HEK293T (cell line): ENCODE measurements around the gene DUSP9.
"Not testable (repeated sequence)": the region's sequence is repeated elsewhere in the genome, so short reads cannot be mapped to it uniquely, and the experiment has no call there.

ENCODE experiments used
- CTCF ChIA-PET: fragments of 350-600 bp; formaldehyde crosslinking; extraction: SDS; loops from one replicate; lab custom pipeline; 2021; ENCODE audit warnings: antibody characterized with exemption, inconsistent platforms; lab: Yijun Ruan, JAX
- POLR2A ChIA-PET: fragments of 350-600 bp; formaldehyde crosslinking; extraction: SDS; loops from one replicate; lab custom pipeline; 2020; ENCODE audit warnings: antibody characterized with exemption, inconsistent platforms; lab: Yijun Ruan, JAX
- DNase-seq: peaks from one replicate; pipeline ENCODE4 v3.0.0; 2012; ENCODE audit warnings: mixed read lengths; ENCODE audit errors: extremely low spot score
- ARNT ChIP-seq: fragments of 450-650 bp; IDR thresholded peaks from 2 replicates; pipeline ENCODE4 v1.6.1; 2017; ENCODE audit warnings: mild to moderate bottlenecking
- BHLHE40 ChIP-seq: fragments of 450-650 bp; IDR thresholded peaks from 2 replicates; pipeline ENCODE4 v1.6.1; 2016; ENCODE audit warnings: mild to moderate bottlenecking, moderate library complexity, borderline replicate concordance
- CTBP1 ChIP-seq: fragments of 450-650 bp; IDR thresholded peaks from 2 replicates; pipeline ENCODE4 v1.6.1; 2016; ENCODE audit warnings: borderline replicate concordance
- ELF4 ChIP-seq: fragments of 450-650 bp; IDR thresholded peaks from 2 replicates; pipeline ENCODE4 v1.6.1; 2017; ENCODE audit warnings: antibody characterized with exemption
- FOXA1 ChIP-seq: fragments of 450-650 bp; IDR thresholded peaks from 2 replicates; pipeline ENCODE4 v1.6.1; 2016; ENCODE audit warnings: mild to moderate bottlenecking
- FOXK2 ChIP-seq: fragments of 450-650 bp; IDR thresholded peaks from 2 replicates; pipeline ENCODE4 v1.6.1; 2016; ENCODE audit warnings: mild to moderate bottlenecking
- FOXM1 ChIP-seq: fragments of 450-650 bp; IDR thresholded peaks from 2 replicates; pipeline ENCODE4 v1.6.1; 2017; ENCODE audit warnings: mild to moderate bottlenecking, borderline replicate concordance
- HDGF ChIP-seq: fragments of 450-650 bp; IDR thresholded peaks from 2 replicates; pipeline ENCODE4 v1.6.1; 2017; ENCODE audit warnings: antibody characterized with exemption, borderline replicate concordance
- L3MBTL2 ChIP-seq: fragments of 450-650 bp; conservative IDR thresholded peaks from 2 replicates; pipeline ENCODE4 v1.6.1; 2016; ENCODE audit warnings: mild to moderate bottlenecking
- LEF1 ChIP-seq: fragments of 450-650 bp; IDR thresholded peaks from 2 replicates; pipeline ENCODE4 v1.6.1; 2017; ENCODE audit warnings: mild to moderate bottlenecking, borderline replicate concordance
- NFRKB ChIP-seq: fragments of 450-650 bp; IDR thresholded peaks from 2 replicates; pipeline ENCODE4 v1.6.1; 2016; ENCODE audit warnings: mild to moderate bottlenecking, moderate library complexity
- PKNOX1 ChIP-seq: fragments of 450-650 bp; IDR thresholded peaks from 2 replicates; pipeline ENCODE4 v1.6.1; 2016
- SP1 ChIP-seq: fragments of 450-650 bp; IDR thresholded peaks from 2 replicates; pipeline ENCODE4 v1.6.1; 2017
- SUZ12 ChIP-seq: fragments of 450-650 bp; IDR thresholded peaks from 2 replicates; pipeline ENCODE4 v1.6.1; 2016; ENCODE audit warnings: mild to moderate bottlenecking
- TARDBP ChIP-seq: fragments of 450-650 bp; IDR thresholded peaks from 2 replicates; pipeline ENCODE4 v1.6.1; 2016
- ZNF384 ChIP-seq: fragments of 450-650 bp; IDR thresholded peaks from 2 replicates; pipeline ENCODE4 v1.6.1; 2016

DUSP9 gene

GRCh38 chrX:153688911-153689590 lies 42.0 kb downstream of the DUSP9 start:
- no peak for DNase-seq
- TF ChIP-seq ARNT (no peak), PKNOX1 (no peak), SUZ12 (no peak), ZNF384 (no peak), ELF4 (no peak), FOXA1 (no peak), TARDBP (no peak), BHLHE40 (no peak), L3MBTL2 (no peak), SP1 (no peak), NFRKB (no peak)
- CTCF ChIA-PET, result no interaction called here
- POLR2A ChIA-PET, result no interaction called here

DNA sequence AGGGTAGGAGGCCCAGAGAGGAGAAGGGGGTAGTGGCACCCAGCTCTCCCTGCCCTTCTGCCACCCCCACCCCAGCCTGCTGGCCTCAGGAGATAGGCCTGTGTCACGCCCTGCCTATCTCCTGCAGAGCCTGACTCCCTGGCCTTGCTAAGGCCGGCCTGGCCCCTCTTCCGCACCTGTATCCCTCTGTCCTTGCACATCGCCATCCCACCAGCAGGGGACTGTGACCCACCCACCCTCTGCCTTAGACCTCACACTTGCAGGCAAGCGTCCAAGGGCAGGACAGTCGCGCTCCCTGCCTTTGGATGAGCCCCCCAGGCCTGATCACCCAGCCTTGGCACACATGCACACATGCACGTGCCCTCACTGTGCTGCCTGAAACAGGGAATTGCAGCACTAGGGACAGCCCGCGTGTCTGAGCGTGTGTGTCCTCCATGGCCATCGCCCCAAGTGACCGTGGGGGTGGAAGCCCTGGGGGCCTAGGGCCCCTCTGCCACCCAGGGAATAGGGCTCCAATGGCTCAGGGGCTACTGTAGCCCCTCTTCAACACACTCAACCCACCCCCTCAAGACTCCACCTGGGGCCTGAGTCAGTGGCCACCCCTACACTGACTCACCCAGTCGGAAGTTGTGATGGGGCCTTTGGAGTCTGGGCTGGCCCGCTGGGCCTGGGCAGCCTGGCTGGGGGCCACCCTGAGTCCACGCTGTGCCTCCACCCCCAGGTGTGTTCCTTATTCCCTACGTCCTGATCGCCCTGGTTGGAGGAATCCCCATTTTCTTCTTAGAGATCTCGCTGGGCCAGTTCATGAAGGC lies 42.9 kb downstream of the DUSP9 start:
- POLR2A ChIA-PET, result no interaction called here
- DNase-seq, result no peak
- TF ChIP-seq LEF1 (no peak), FOXM1 (no peak), ARNT (no peak), L3MBTL2 (no peak), SP1 (no peak), NFRKB (no peak), FOXA1 (no peak), CTBP1 (no peak), ELF4 (no peak), TARDBP (no peak), ZNF384 (no peak), SUZ12 (no peak), HDGF (no peak), BHLHE40 (no peak), PKNOX1 (no peak), FOXK2 (no peak)
- CTCF ChIA-PET, result no interaction called here

DNA sequence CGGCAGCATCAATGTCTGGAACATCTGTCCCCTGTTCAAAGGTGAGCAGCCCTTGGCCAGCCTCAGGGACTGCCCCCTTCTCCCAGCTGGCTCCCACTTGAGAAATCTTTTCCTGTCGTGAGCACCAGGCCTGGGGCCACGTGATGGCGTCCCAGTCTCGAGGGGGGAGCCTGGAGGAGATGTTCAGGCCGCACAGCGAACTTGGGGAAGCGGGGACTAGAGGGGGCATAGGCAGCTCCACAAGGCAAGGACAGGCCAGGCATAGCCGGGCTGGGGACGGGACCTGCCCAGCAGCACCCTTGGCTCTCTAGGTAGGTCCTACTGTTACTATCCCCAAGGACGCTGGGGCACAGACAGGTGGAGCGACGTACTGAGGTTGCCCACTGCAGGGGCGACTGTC lies 43.5 kb downstream of the DUSP9 start:
- TF ChIP-seq CTBP1 (no peak), BHLHE40 (no peak), PKNOX1 (no peak), SUZ12 (no peak), FOXA1 (no peak), ARNT (no peak), FOXK2 (no peak), FOXM1 (no peak), LEF1 (no peak), L3MBTL2 (no peak), ZNF384 (no peak)
- DNase-seq, result no peak
- CTCF ChIA-PET, result no interaction called here
- POLR2A ChIA-PET, result no interaction called here

DNA sequence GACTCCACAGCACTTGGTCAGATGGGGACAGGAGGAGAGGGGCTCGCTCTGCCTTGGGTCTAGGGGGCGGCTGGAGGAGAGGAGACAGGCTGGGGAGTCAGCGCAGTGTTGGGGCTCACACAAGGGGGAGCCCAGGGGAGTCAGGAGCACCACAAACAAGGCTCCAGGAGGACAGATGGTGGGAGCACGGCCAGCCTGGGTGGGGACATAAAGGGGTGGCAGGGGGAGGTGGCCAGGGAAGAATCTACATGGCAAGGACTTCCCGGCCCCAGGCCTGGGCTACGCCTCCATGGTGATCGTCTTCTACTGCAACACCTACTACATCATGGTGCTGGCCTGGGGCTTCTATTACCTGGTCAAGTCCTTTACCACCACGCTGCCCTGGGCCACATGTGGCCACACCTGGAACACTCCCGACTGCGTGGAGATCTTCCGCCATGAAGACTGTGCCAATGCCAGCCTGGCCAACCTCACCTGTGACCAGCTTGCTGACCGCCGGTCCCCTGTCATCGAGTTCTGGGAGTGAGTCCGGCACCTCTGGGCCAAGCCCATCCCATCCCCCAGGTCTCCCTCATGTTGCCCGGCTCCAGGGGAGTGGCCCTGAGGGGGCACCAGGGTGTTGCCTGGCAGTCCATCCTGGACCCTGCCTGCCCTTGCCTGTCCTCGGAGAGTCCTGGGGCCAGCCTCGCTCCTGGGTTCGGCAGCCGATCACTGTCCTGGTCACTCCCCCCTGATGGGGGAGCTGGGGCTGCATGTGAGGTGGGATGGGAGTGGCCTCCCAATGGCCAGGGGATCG lies 44.2 kb downstream of the DUSP9 start:
- DNase-seq, POLR2A ChIA-PET: not testable (repeated sequence)

GRCh38 chrX:153692003-153692402 lies 45.0 kb downstream of the DUSP9 start:
- ChIA-PET POLR2A (no interaction called here), CTCF (interaction anchor here (1.2 kb wide), 1 partner anchor 16 kb away, joined by 4 read pairs; no protein-coding TSS in a partner anchor)
- no peak for DNase-seq
- TF ChIP-seq ELF4, result no peak
- TF ChIP-seq NFRKB, result no peak
- TF ChIP-seq ZNF384, result no peak
- no peak for TF ChIP-seq SP1
- no peak for TF ChIP-seq FOXK2
- no peak for TF ChIP-seq ARNT
- TF ChIP-seq CTBP1, result no peak
- no peak for TF ChIP-seq LEF1
- no peak for TF ChIP-seq PKNOX1
- TF ChIP-seq TARDBP, result no peak
- TF ChIP-seq BHLHE40, result no peak
- no peak for TF ChIP-seq HDGF
- no peak for TF ChIP-seq L3MBTL2
- no peak for TF ChIP-seq FOXM1
- TF ChIP-seq FOXA1, result no peak

More for the DNA sequence above, 44.2 kb downstream of the DUSP9 start:
- CTCF ChIA-PET, result not testable (repeated sequence)
